ENCODE data around the gene FAM89B. TPM values are rescaled to one million over a fixed set of nuclear protein-coding genes. Genes with fewer than 3 reads are reported as not detected.

FAM89B gene
- total RNA-seq, 1 experiment from 2014 or later: 102 TPM

- TF ChIP-seq POLR2AphosphoS5 (IDR thresholded peaks at IDR 0.05; ENCODE audit: low read depth, low read length): no peak
- no peak for TF ChIP-seq REST (IDR thresholded peaks at IDR 0.05; ENCODE audit: insufficient read depth in 1 of 2, low read depth in 2 of 2, low read length in 1 of 2)
- TF ChIP-seq, protein P1, sequence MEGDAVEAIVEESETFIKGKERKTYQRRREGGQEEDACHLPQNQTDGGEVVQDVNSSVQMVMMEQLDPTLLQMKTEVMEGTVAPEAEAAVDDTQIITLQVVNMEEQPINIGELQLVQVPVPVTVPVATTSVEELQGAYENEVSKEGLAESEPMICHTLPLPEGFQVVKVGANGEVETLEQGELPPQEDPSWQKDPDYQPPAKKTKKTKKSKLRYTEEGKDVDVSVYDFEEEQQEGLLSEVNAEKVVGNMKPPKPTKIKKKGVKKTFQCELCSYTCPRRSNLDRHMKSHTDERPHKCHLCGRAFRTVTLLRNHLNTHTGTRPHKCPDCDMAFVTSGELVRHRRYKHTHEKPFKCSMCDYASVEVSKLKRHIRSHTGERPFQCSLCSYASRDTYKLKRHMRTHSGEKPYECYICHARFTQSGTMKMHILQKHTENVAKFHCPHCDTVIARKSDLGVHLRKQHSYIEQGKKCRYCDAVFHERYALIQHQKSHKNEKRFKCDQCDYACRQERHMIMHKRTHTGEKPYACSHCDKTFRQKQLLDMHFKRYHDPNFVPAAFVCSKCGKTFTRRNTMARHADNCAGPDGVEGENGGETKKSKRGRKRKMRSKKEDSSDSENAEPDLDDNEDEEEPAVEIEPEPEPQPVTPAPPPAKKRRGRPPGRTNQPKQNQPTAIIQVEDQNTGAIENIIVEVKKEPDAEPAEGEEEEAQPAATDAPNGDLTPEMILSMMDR (IDR thresholded peaks at IDR 0.05): no peak
- TF ChIP-seq TCF7L2 (IDR thresholded peaks at IDR 0.05; ENCODE audit: low read depth, low read length): no peak
- TF ChIP-seq SIN3A (IDR thresholded peaks at IDR 0.05; ENCODE audit: borderline replicate concordance, insufficient read depth, low read depth, low read length): no peak
- ATAC-seq (no peak), DNase-seq (ENCODE audit: low read depth, low spot score) (no peak)
- ChIA-PET POLR2A (interaction anchor here (0.5 kb wide), 1 partner anchor 21 kb away, joined by 3 read pairs; no protein-coding TSS in a partner anchor), CTCF (interaction anchor here (0.5 kb wide), 1 partner anchor 147 kb away, joined by 4 read pairs; no protein-coding TSS in a partner anchor)
- peaks cover 6% of the 10 kb centered on the region; the same call in 1 of the 2 replicates for H3K36me3 ChIP-seq (ENCODE audit: control insufficient read depth, insufficient read depth, low read length)
- no peak overlapping the region for H3K27ac ChIP-seq (ENCODE audit: low read length)
- no peaks in the 10 kb centered on the region for H3K9me3 ChIP-seq (ENCODE audit: control insufficient read depth, insufficient read depth, low read depth, low read length)
- intact Hi-C loops (cut with micrococcal nuclease; ENCODE audit: unreplicated experiment) (no loop called here), in situ Hi-C loops (cut with HindIII; ENCODE audit: low pct_unique_long_range_greater_than_20kb, low sequenced_read_pairs) (no loop called here)
- no TSS peak for BruUV-seq (replicated peaks)
- H3K27me3 ChIP-seq (ENCODE audit: control insufficient read depth, insufficient read depth, low read length): no peaks in the 10 kb centered on the region
- H3K4me3 ChIP-seq (ENCODE audit: low read depth in 2 of 2, low read length in 2 of 2): no peak overlapping the region
- H3K4me1 ChIP-seq (ENCODE audit: control insufficient read depth, insufficient read depth, low read length): peaks cover 5% of the 10 kb centered on the region; the same call in 1 of the 2 replicates
Measured at GRCh38 chr11:65528819-65529350, 43.5 kb upstream of the FAM89B start.

- ATAC-seq (no peak), DNase-seq (ENCODE audit: low read depth, low spot score) (no peak)
- BruUV-seq (replicated peaks): no TSS peak
- intact Hi-C loops (cut with micrococcal nuclease; ENCODE audit: unreplicated experiment): no loop called here
- no peak overlapping the region for H3K4me3 ChIP-seq (ENCODE audit: low read depth in 2 of 2, low read length in 2 of 2)
- H3K27me3 ChIP-seq (ENCODE audit: control insufficient read depth, insufficient read depth, low read length): no peaks in the 10 kb centered on the region
- H3K4me1 ChIP-seq (ENCODE audit: control insufficient read depth, insufficient read depth, low read length): peaks cover 5% of the 10 kb centered on the region; the same call in 1 of the 2 replicates
- peaks cover 6% of the 10 kb centered on the region; the same call in 1 of the 2 replicates for H3K36me3 ChIP-seq (ENCODE audit: control insufficient read depth, insufficient read depth, low read length)
- no peaks in the 10 kb centered on the region for H3K9me3 ChIP-seq (ENCODE audit: control insufficient read depth, insufficient read depth, low read depth, low read length)
- ChIA-PET POLR2A (no interaction called here), CTCF (interaction anchor here (0.6 kb wide), 1 partner anchor 23 kb away, joined by 3 read pairs; no protein-coding TSS in a partner anchor)
- no peak overlapping the region; the same call in 1 of the 2 replicates for H3K27ac ChIP-seq (ENCODE audit: low read length)
- TF ChIP-seq SIN3A (IDR thresholded peaks at IDR 0.05; ENCODE audit: borderline replicate concordance, insufficient read depth, low read depth, low read length): no peak
- in situ Hi-C loops (cut with HindIII; ENCODE audit: low pct_unique_long_range_greater_than_20kb, low sequenced_read_pairs): no loop called here
Measured at GRCh38 chr11:65529475-65530156, 42.7 kb upstream of the FAM89B start.

GRCh38 chr11:65530157-65530496, 42.2 kb upstream of the FAM89B start:
- in situ Hi-C loops (cut with HindIII; ENCODE audit: low pct_unique_long_range_greater_than_20kb, low sequenced_read_pairs) (no loop called here), intact Hi-C loops (cut with micrococcal nuclease; ENCODE audit: unreplicated experiment) (no loop called here)
- DNase-seq (ENCODE audit: low read depth, low spot score) (no peak), ATAC-seq (peak; percentile 51; the same call in 1 of the 2 replicates)
- Histone ChIP-seq H3K4me3 (ENCODE audit: low read depth in 2 of 2, low read length in 2 of 2) (no peak overlapping the region), H3K27me3 (ENCODE audit: control insufficient read depth, insufficient read depth, low read length) (no peaks in the 10 kb centered on the region), H3K27ac (ENCODE audit: low read length) (no peak overlapping the region; the same call in 1 of the 2 replicates), H3K9me3 (ENCODE audit: control insufficient read depth, insufficient read depth, low read depth, low read length) (no peaks in the 10 kb centered on the region), H3K36me3 (ENCODE audit: control insufficient read depth, insufficient read depth, low read length) (peaks cover 6% of the 10 kb centered on the region; the same call in 1 of the 2 replicates), H3K4me1 (ENCODE audit: control insufficient read depth, insufficient read depth, low read length) (peaks cover 5% of the 10 kb centered on the region; the same call in 1 of the 2 replicates)
- ChIA-PET CTCF (interaction anchor here (0.6 kb wide), 1 partner anchor 22 kb away, joined by 3 read pairs; no protein-coding TSS in a partner anchor), POLR2A (no interaction called here)
- no TSS peak for BruUV-seq (replicated peaks)
- TF ChIP-seq REST (IDR thresholded peaks at IDR 0.05; ENCODE audit: insufficient read depth in 1 of 2, low read depth in 2 of 2, low read length in 1 of 2) (no peak), TCF7L2 (IDR thresholded peaks at IDR 0.05; ENCODE audit: low read depth, low read length) (no peak), POLR2AphosphoS5 (IDR thresholded peaks at IDR 0.05; ENCODE audit: low read depth, low read length) (no peak), SIN3A (IDR thresholded peaks at IDR 0.05; ENCODE audit: borderline replicate concordance, insufficient read depth, low read depth, low read length) (no peak)
- TF ChIP-seq, protein P1 (IDR thresholded peaks at IDR 0.05): no peak; the same call in 1 of the 2 replicates
